ENCODE measurements around the gene ITSN1.
"Not testable (repeated sequence)": the region's sequence is repeated elsewhere in the genome, so short reads cannot be mapped to it uniquely, and the experiment has no call there.

ITSN1 gene

GRCh38 chr21:33915368-33916199 lies 273.3 kb downstream of the ITSN1 start, which contains the start of gene ATP5PO:
Gene ATP5PO, minus strand, starts transcription at chr21:33915804. Its CDS starts 41 bp downstream, at chr21:33915763.
- no peak for TF ChIP-seq CTCF (IDR thresholded peaks at IDR 0.05; ENCODE audit: extremely low read depth, missing control alignments)
- DNase-seq (ENCODE audit: low spot score): peak; percentile 92

- DNase-seq (ENCODE audit: low spot score): no peak
- TF ChIP-seq CTCF (IDR thresholded peaks at IDR 0.05; ENCODE audit: extremely low read depth, missing control alignments): no peak
Measured at GRCh38 chr21:33916200-33916567, 273.9 kb downstream of the ITSN1 start.

- DNase-seq (ENCODE audit: low spot score): no peak
- TF ChIP-seq CTCF (IDR thresholded peaks at IDR 0.05; ENCODE audit: extremely low read depth, missing control alignments): no peak
Measured at GRCh38 chr21:33917421-33917820, 275.1 kb downstream of the ITSN1 start.

- DNase-seq (ENCODE audit: low spot score): peak; percentile 78
- peak; percentile 81 for TF ChIP-seq CTCF (IDR thresholded peaks at IDR 0.05; ENCODE audit: extremely low read depth, missing control alignments)
Measured at GRCh38 chr21:33924079-33924765, 281.9 kb downstream of the ITSN1 start.

- no peak for DNase-seq (ENCODE audit: low spot score)
- TF ChIP-seq CTCF (IDR thresholded peaks at IDR 0.05; ENCODE audit: extremely low read depth, missing control alignments): no peak
Measured at GRCh38 chr21:33924766-33925100, 282.4 kb downstream of the ITSN1 start.

GRCh38 chr21:33926248-33926647 lies 283.9 kb downstream of the ITSN1 start:
- DNase-seq (ENCODE audit: low spot score): not testable (repeated sequence)

- DNase-seq (ENCODE audit: low spot score): not testable (repeated sequence)
Measured at GRCh38 chr21:33931052-33931798, 288.9 kb downstream of the ITSN1 start.

- DNase-seq (ENCODE audit: low spot score): peak; percentile 38
- no peak for TF ChIP-seq CTCF (IDR thresholded peaks at IDR 0.05; ENCODE audit: extremely low read depth, missing control alignments)
Measured at GRCh38 chr21:33931799-33932390, 289.6 kb downstream of the ITSN1 start.

Data from GM20000 (cell line).